NCI-H2029 (cell line): ENCODE measurements around the gene LSM10.

Experiments
- DNase-seq: peaks from one replicate; lab custom pipeline; 2025; lab: John Stamatoyannopoulos, UW

Gene LSM10

GRCh38 chr1:36408479-36408878 is 10.8 kb upstream of the LSM10 start:
- DNase-seq: no peak

- DNase-seq: no peak
Observed at GRCh38 chr1:36406440-36406839, 8.7 kb upstream of the LSM10 start.

- no peak for DNase-seq
Observed at GRCh38 chr1:36402504-36402890, 4.8 kb upstream of the LSM10 start.

GRCh38 chr1:36401602-36402503 is 4.1 kb upstream of the LSM10 start:
- no peak for DNase-seq

GRCh38 chr1:36400825-36401601 is 3.3 kb upstream of the LSM10 start:
- DNase-seq: no peak

- no peak for DNase-seq
Observed at GRCh38 chr1:36400514-36400824, 2.8 kb upstream of the LSM10 start.

- DNase-seq: no peak
Observed at GRCh38 chr1:36398370-36398977, 766 bp upstream of the LSM10 start.

GRCh38 chr1:36397083-36397377 is 678 bp downstream of the LSM10 start:
- DNase-seq: no peak

- DNase-seq: no peak
Observed at GRCh38 chr1:36396359-36396758, 1.3 kb downstream of the LSM10 start.

GRCh38 chr1:36393686-36394085 is 4.0 kb downstream of the LSM10 start:
- DNase-seq: no peak

- no peak for DNase-seq
Observed at GRCh38 chr1:36392836-36393235, 4.9 kb downstream of the LSM10 start.

GRCh38 chr1:36391271-36391670 is 6.4 kb downstream of the LSM10 start:
- DNase-seq: no peak

- DNase-seq: no peak
Observed at GRCh38 chr1:36390411-36390810, 7.3 kb downstream of the LSM10 start.

GRCh38 chr1:36389999-36390398 is 7.7 kb downstream of the LSM10 start:
- no peak for DNase-seq

GRCh38 chr1:36389261-36389660 is 8.4 kb downstream of the LSM10 start:
- no peak for DNase-seq

- no peak for DNase-seq
Observed at GRCh38 chr1:36387141-36387949, 10.4 kb downstream of the LSM10 start.

GRCh38 chr1:36386265-36387140 is 11.2 kb downstream of the LSM10 start:
- peak; percentile 86 for DNase-seq

GRCh38 chr1:36385410-36386264 is 12.1 kb downstream of the LSM10 start, which contains the start of gene STK40:
STK40 (minus strand) TSS chr1:36385924; CDS start chr1:36361332, 24,592 bp downstream.
- DNase-seq: peak; percentile 97

- peak; percentile 71 for DNase-seq
Observed at GRCh38 chr1:36384542-36385409, 12.9 kb downstream of the LSM10 start.
